HL-60 (cell line): ENCODE measurements around the gene ABLIM1.

Source experiments
- GABPA ChIP-seq: IDR thresholded peaks from 2 replicates; pipeline ENCODE4 v1.6.1; 2012; ENCODE audit warnings: low read depth
- POLR2AphosphoS5 ChIP-seq: IDR thresholded peaks from 2 replicates; pipeline ENCODE4 v1.6.1; 2012; ENCODE audit warnings: low read depth
- SPI1 ChIP-seq: IDR thresholded peaks from 2 replicates; pipeline ENCODE4 v1.6.1; 2012; ENCODE audit warnings: low read depth, mild to moderate bottlenecking, borderline replicate concordance
- TF ChIP-seq, protein P1 (sequence below): IDR thresholded peaks from one replicate; pipeline ENCODE4 v1.5.1; 2011; ENCODE audit warnings: low read length, control low read depth, inconsistent platforms; ENCODE audit not compliant: insufficient read depth
- TF ChIP-seq, protein P2 (sequence below): IDR thresholded peaks from 2 replicates; pipeline ENCODE4 v1.6.1; 2012; ENCODE audit warnings: low read depth; ENCODE audit not compliant: insufficient replicate concordance

DNA sequence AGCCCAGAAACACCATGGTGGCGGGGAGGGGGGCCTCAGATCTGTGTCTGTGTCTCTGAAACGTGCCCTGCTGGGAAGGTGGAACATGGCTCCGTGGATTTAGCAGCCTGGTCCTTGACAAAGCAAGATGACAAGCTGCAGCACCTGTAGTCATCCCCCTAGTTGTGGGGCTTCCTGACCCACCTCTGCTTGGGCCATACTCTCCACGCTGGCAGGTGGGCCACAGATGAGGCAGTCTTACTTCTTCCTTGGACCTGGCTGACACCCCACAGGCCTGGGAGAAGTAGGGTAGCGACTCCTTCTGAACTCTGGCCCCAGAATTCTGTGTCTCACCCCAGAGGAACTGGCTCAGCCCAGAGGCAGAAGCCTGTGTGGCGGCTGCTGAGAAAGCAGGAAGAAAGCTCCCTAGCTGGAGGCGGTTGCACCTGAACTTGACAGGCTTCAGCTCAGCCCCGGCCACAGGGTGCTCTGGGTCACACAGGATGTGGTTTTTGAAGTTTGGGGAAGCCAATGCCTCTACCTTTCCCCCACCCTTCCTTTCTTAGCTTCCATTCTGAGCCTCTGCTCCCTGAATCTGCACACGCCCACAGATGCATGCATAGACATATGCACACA, 113.9 kb downstream of the ABLIM1 start:
- TF ChIP-seq GABPA (peak; percentile 64; the same call in 1 of the 2 replicates), POLR2AphosphoS5 (no peak), SPI1 (peak; percentile 45; the same call in 1 of the 2 replicates)
- TF ChIP-seq, protein P1, sequence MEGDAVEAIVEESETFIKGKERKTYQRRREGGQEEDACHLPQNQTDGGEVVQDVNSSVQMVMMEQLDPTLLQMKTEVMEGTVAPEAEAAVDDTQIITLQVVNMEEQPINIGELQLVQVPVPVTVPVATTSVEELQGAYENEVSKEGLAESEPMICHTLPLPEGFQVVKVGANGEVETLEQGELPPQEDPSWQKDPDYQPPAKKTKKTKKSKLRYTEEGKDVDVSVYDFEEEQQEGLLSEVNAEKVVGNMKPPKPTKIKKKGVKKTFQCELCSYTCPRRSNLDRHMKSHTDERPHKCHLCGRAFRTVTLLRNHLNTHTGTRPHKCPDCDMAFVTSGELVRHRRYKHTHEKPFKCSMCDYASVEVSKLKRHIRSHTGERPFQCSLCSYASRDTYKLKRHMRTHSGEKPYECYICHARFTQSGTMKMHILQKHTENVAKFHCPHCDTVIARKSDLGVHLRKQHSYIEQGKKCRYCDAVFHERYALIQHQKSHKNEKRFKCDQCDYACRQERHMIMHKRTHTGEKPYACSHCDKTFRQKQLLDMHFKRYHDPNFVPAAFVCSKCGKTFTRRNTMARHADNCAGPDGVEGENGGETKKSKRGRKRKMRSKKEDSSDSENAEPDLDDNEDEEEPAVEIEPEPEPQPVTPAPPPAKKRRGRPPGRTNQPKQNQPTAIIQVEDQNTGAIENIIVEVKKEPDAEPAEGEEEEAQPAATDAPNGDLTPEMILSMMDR = no peak
- TF ChIP-seq, protein P2, sequence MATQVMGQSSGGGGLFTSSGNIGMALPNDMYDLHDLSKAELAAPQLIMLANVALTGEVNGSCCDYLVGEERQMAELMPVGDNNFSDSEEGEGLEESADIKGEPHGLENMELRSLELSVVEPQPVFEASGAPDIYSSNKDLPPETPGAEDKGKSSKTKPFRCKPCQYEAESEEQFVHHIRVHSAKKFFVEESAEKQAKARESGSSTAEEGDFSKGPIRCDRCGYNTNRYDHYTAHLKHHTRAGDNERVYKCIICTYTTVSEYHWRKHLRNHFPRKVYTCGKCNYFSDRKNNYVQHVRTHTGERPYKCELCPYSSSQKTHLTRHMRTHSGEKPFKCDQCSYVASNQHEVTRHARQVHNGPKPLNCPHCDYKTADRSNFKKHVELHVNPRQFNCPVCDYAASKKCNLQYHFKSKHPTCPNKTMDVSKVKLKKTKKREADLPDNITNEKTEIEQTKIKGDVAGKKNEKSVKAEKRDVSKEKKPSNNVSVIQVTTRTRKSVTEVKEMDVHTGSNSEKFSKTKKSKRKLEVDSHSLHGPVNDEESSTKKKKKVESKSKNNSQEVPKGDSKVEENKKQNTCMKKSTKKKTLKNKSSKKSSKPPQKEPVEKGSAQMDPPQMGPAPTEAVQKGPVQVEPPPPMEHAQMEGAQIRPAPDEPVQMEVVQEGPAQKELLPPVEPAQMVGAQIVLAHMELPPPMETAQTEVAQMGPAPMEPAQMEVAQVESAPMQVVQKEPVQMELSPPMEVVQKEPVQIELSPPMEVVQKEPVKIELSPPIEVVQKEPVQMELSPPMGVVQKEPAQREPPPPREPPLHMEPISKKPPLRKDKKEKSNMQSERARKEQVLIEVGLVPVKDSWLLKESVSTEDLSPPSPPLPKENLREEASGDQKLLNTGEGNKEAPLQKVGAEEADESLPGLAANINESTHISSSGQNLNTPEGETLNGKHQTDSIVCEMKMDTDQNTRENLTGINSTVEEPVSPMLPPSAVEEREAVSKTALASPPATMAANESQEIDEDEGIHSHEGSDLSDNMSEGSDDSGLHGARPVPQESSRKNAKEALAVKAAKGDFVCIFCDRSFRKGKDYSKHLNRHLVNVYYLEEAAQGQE = no peak
